T-cell (primary cell): ENCODE data around the gene SLC24A3. TPM values are rescaled to one million over a fixed set of nuclear protein-coding genes. Genes with fewer than 3 reads are reported as not detected.

Experiments
- ATAC-seq, 4 experiments: fragments of 200-7000 bp in 3 of 4; fragments of 150-1000 bp in 1 of 4; cut with Tn5 transposase; replicated peaks in 1 of 4; 1 replicate in 3 of 4; 2 replicates in 1 of 4; pipeline ENCODE4 v1.10.0; 2021; ENCODE audit warnings: moderate library complexity in 3 of 4, mild to moderate bottlenecking in 2 of 4, moderate number of reproducible peaks in 1 of 4
- CTCF ChIA-PET, 2 donors: fragments of 300-600 bp; sonication (Branson Sonifier 250); formaldehyde crosslinking; loops; one replicate each; lab custom pipeline; 2022; ENCODE audit warnings: antibody characterized with exemption in 2 of 2; lab: Charles Lee
- POLR2A ChIA-PET, 2 donors: fragments of 300-600 bp; sonication (Branson Sonifier 250); formaldehyde crosslinking; loops; one replicate each; lab custom pipeline; 2022; ENCODE audit warnings: antibody characterized with exemption in 2 of 2; lab: Charles Lee
- DNase-seq, 35 experiments: peaks; one replicate each; pipeline versions ENCODE4 v3.0.0 to v3.0.0-alpha.2; 2013 to 2023
- H3K27ac ChIP-seq: one replicate; pipeline ENCODE4 v1.5.1; 2013; ENCODE audit warnings: low read length
- H3K27me3 ChIP-seq, 2 experiments: replicated peaks in 1 of 2; 1 replicate in 1 of 2; 2 replicates in 1 of 2; pipeline versions ENCODE4 v1.6.1 to v1.7.0; 2013; ENCODE audit warnings: low read length in 1 of 2, mixed read lengths in 1 of 2; ENCODE audit not compliant: control insufficient read depth in 2 of 2, insufficient read depth in 2 of 2; ENCODE audit errors: extremely low read depth in 1 of 2
- H3K36me3 ChIP-seq, 2 donors: 1 replicate in 1 of 2; 2 replicates in 1 of 2; pipeline versions ENCODE4 v1.6.1 to v1.7.0; 2013; ENCODE audit warnings: low read length in 1 of 2; ENCODE audit not compliant: control insufficient read depth in 2 of 2, insufficient read depth in 1 of 2; ENCODE audit errors: extremely low read depth in 1 of 2
- H3K4me1 ChIP-seq, 2 experiments: 1 replicate in 1 of 2; 2 replicates in 1 of 2; pipeline versions ENCODE4 v1.6.1 to v1.7.0; 2013; ENCODE audit warnings: low read length in 2 of 2, mixed read lengths in 1 of 2; ENCODE audit not compliant: insufficient read depth in 2 of 2, control insufficient read depth in 1 of 2; ENCODE audit errors: extremely low read depth in 1 of 2
- H3K4me3 ChIP-seq, 2 donors: 1 replicate in 1 of 2; 2 replicates in 1 of 2; pipeline versions ENCODE4 v1.5.1 to v1.7.0; 2013; ENCODE audit warnings: mild to moderate bottlenecking in 2 of 2, low read length in 1 of 2, moderate library complexity in 1 of 2; ENCODE audit not compliant: control insufficient read depth in 1 of 2; ENCODE audit errors: extremely low read depth in 1 of 2
- H3K9me3 ChIP-seq: 2 replicates; pipeline ENCODE4 v1.7.0; 2013
- H3K27ac Mint-ChIP-seq, 2 donors: one replicate each; pipeline ENCODE4 v1.8.0; 2020 to 2021; ENCODE audit warnings: mild to moderate bottlenecking in 2 of 2, mixed read lengths in 2 of 2
- H3K27me3 Mint-ChIP-seq, 2 donors: one replicate each; pipeline ENCODE4 v1.8.0; 2021 to 2022; ENCODE audit warnings: mixed read lengths in 2 of 2
- H3K36me3 Mint-ChIP-seq: one replicate; pipeline ENCODE4 v1.8.0; 2021; ENCODE audit warnings: mixed read lengths
- H3K4me1 Mint-ChIP-seq, 3 donors: one replicate each; pipeline ENCODE4 v1.8.0; 2020 to 2022; ENCODE audit warnings: mixed read lengths in 3 of 3, mild to moderate bottlenecking in 1 of 3
- H3K4me3 Mint-ChIP-seq, 3 donors: one replicate each; pipeline ENCODE4 v1.8.0; 2020 to 2022; ENCODE audit warnings: mild to moderate bottlenecking in 3 of 3, mixed read lengths in 3 of 3, moderate library complexity in 3 of 3
- H3K9me3 Mint-ChIP-seq, 3 donors: one replicate each; pipeline ENCODE4 v1.8.0; 2020 to 2022; ENCODE audit warnings: mixed read lengths in 3 of 3
- WGBS: methylation state at CpG from one replicate; pipeline ENCODE4 v1.1.5; 2013; ENCODE audit warnings: missing lambda C conversion rate; ENCODE audit not compliant: insufficient coverage; 5-methylcytosine and 5-hydroxymethylcytosine counted together
- total RNA-seq, 35 experiments: library from RNA in 6 of 35; stranded (reverse) in 6 of 35; fragments of 120-200 nt in 1 of 35; gene quantifications; one replicate each; pipeline versions ENCODE4 v1.2.1 to v1.2.4 and lab custom pipeline; 2013 to 2026

Gene SLC24A3
- total RNA-seq, 5 donors from 2014 or later (not counting 1 experiment from before 2014, with no cell fraction given) = 0.06 to 0.25 (median 0.12) TPM

GRCh38 chr20:19712721-19713260 is 500.3 kb downstream of the SLC24A3 start:
- DNase-seq = no peak
- Histone ChIP-seq H3K9me3 (no peaks in the 10 kb centered on the region), H3K36me3 (no peaks in the 10 kb centered on the region), H3K27ac (no peak overlapping the region), H3K4me3 (no peak overlapping the region), H3K4me1 (no peaks in the 10 kb centered on the region), H3K27me3 (no peaks in the 10 kb centered on the region)
- ChIA-PET CTCF (no interaction called here), POLR2A (no interaction called here)
- ATAC-seq = no peak
- Mint-ChIP-seq H3K36me3 (no peaks in the 10 kb centered on the region), H3K4me1 (no peaks in the 10 kb centered on the region), H3K4me3 (no peak overlapping the region), H3K27me3 (peaks cover 1 to 6% of the 10 kb centered on the region in 2 donors), H3K9me3 (peaks cover 2 to 11% (median 6%) of the 10 kb centered on the region in 3 donors), H3K27ac (no peak overlapping the region)
- 86% methylated on average over 2 of the region's 4 CpGs for WGBS

DNA sequence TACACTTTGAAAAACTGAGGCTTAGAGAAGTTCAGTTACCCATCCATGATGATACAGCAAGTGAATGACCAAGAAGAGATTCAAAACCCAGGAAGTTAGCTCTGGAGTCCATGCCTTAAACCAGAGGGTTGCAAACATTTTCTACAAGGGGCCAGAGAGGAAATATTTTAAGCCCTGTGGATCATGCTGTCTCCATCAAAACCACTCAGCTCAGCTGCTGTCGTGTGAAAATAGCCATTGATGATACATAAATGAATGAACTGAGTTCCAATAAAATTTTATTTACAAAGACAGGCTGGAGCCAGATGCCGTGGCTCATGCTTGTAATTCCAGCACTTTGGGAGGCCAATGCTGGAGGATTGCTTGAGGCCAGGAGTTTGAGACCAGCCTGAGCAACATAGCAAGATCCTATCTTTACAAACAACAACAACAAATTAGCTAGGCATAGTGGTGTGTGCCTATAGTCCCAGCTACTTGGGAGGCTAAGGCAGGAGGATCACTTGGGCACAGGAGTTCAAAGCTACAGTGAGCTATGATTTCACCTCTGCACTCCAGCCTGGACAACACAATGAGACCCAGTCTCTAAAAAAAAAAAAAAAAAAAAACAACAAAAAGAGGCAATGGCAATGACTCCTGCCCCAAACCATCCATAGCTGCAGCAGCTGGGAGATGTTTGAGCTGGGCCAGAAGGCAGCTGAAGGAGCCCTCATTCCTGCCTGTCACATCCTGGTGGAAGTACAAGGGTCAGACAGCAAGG is 501.6 kb downstream of the SLC24A3 start:
- Mint-ChIP-seq H3K4me3 (no peak overlapping the region), H3K4me1 (no peaks in the 10 kb centered on the region), H3K36me3 (no peaks in the 10 kb centered on the region), H3K27ac (no peak overlapping the region), H3K27me3 (peaks cover 1 to 6% of the 10 kb centered on the region in 2 donors), H3K9me3 (peaks cover 2 to 14% (median 6%) of the 10 kb centered on the region in 3 donors)
- H3K36me3 ChIP-seq = no peaks in the 10 kb centered on the region
- ATAC-seq (no peak), DNase-seq (no peak)
- H3K4me1 ChIP-seq = no peaks in the 10 kb centered on the region
- ChIA-PET CTCF (interaction anchor here in 1 of 2 donors (0.6 to 0.7 kb wide), 3 partner anchors 21 to 1902 kb away, joined by 3 to 8 read pairs (median 4); no protein-coding TSS in a partner anchor), POLR2A (no interaction called here)
- no peaks in the 10 kb centered on the region for H3K27me3 ChIP-seq
- WGBS = no CpG with 5 or more reads among the region's 2 CpGs
- H3K27ac ChIP-seq = no peak overlapping the region
- H3K4me3 ChIP-seq = no peak overlapping the region
- H3K9me3 ChIP-seq = no peaks in the 10 kb centered on the region

- H3K27me3 Mint-ChIP-seq = peaks cover 1 to 7% of the 10 kb centered on the region in 2 donors
- peaks cover 2 to 14% (median 6%) of the 10 kb centered on the region in 3 donors for H3K9me3 Mint-ChIP-seq
- ATAC-seq (no peak), DNase-seq (no peak)
- no peaks in the 10 kb centered on the region for H3K27me3 ChIP-seq
- H3K36me3 Mint-ChIP-seq = no peaks in the 10 kb centered on the region
- no peak overlapping the region for H3K4me3 Mint-ChIP-seq
- H3K4me1 ChIP-seq = no peaks in the 10 kb centered on the region
- ChIA-PET CTCF (interaction anchor here in 1 of 2 donors (0.6 to 0.7 kb wide), 3 partner anchors 22 to 1902 kb away, joined by 3 to 8 read pairs (median 4); no protein-coding TSS in a partner anchor), POLR2A (interaction anchor here in 1 of 2 donors (0.7 kb wide), 1 partner anchor 183 kb away, joined by 3 read pairs; no protein-coding TSS in a partner anchor)
- no peak overlapping the region for H3K27ac Mint-ChIP-seq
- no peaks in the 10 kb centered on the region for H3K4me1 Mint-ChIP-seq
- no peak overlapping the region for H3K27ac ChIP-seq
- WGBS = 20% methylated on average over 1 of the region's 1 CpG
- no peak overlapping the region for H3K4me3 ChIP-seq
- H3K36me3 ChIP-seq = no peaks in the 10 kb centered on the region
- no peaks in the 10 kb centered on the region for H3K9me3 ChIP-seq
Measured at GRCh38 chr20:19714579-19714840, 502.1 kb downstream of the SLC24A3 start.

DNA sequence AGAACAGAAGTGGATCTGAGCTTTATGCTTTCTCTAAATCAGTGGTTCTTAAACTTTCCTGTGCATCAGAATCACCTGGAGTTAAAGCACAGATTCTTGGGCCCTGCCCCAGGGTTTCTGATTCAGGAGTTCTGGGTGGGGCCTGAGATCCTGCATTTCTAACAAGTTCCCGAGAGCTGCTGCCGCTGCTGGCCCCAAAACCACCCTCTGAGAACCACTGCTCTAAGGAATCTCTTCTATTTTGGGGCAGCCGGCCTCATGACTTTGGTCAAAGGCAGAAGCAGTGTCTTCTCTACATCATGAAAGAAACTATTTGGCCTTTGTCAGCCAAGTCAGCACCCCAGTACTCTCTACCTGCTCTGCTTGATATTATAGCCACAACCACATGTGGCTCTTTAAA is 503.5 kb downstream of the SLC24A3 start:
- Mint-ChIP-seq H3K27ac (no peak overlapping the region), H3K36me3 (no peaks in the 10 kb centered on the region), H3K9me3 (peaks cover 2 to 14% (median 4%) of the 10 kb centered on the region in 3 donors), H3K27me3 (peaks cover 1 to 11% of the 10 kb centered on the region in 2 donors), H3K4me1 (no peaks in the 10 kb centered on the region), H3K4me3 (no peak overlapping the region)
- Histone ChIP-seq H3K9me3 (no peaks in the 10 kb centered on the region), H3K4me3 (no peak overlapping the region), H3K27ac (no peak overlapping the region), H3K36me3 (no peaks in the 10 kb centered on the region), H3K4me1 (no peaks in the 10 kb centered on the region), H3K27me3 (peaks cover 0 to 2% of the 10 kb centered on the region in 2 experiments)
- no peak for ATAC-seq
- DNase-seq = no peak
- ChIA-PET POLR2A (no interaction called here), CTCF (no interaction called here)
- 92% methylated on average over 2 of the region's 3 CpGs for WGBS

DNA sequence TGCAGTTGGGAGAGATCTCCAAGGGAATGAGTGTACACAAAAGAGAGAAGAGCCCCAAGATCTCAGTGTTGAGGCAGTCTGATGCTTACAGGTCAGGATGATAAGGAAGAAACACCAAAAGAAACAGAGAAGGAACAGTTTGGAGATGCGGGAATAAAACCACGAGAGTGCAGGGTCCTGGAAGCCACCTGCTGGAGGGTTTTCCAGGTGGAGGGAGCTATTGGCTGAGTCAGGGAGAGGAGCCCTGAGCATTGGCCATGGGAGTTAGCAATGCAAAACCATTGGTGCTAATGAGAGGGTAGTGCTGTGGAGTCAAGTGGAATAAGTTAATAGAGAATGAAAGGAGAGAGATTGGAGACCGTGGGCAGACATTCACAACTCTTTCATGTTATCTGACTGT is 506.4 kb downstream of the SLC24A3 start:
- WGBS = 73% methylated on average over 3 of the region's 3 CpGs
- Histone ChIP-seq H3K4me1 (no peaks in the 10 kb centered on the region), H3K9me3 (no peaks in the 10 kb centered on the region), H3K4me3 (no peak overlapping the region), H3K36me3 (no peaks in the 10 kb centered on the region), H3K27me3 (peaks cover 0 to 2% of the 10 kb centered on the region in 2 experiments), H3K27ac (no peak overlapping the region)
- no peak for DNase-seq
- ChIA-PET POLR2A (no interaction called here), CTCF (no interaction called here)
- Mint-ChIP-seq H3K9me3 (peaks cover 0 to 14% (median 2%) of the 10 kb centered on the region in 3 donors), H3K4me3 (no peak overlapping the region), H3K27me3 (peaks cover 0 to 4% of the 10 kb centered on the region in 2 donors), H3K27ac (no peak overlapping the region), H3K36me3 (no peaks in the 10 kb centered on the region), H3K4me1 (no peaks in the 10 kb centered on the region)
- ATAC-seq = no peak

GRCh38 chr20:19720991-19721390 is 508.5 kb downstream of the SLC24A3 start:
- Mint-ChIP-seq H3K4me1 (no peaks in the 10 kb centered on the region), H3K27ac (no peak overlapping the region), H3K4me3 (no peak overlapping the region), H3K36me3 (no peaks in the 10 kb centered on the region), H3K27me3 (peaks cover 0 to 4% of the 10 kb centered on the region in 2 donors), H3K9me3 (peaks cover 0 to 10% (median 2%) of the 10 kb centered on the region in 3 donors)
- H3K9me3 ChIP-seq = no peaks in the 10 kb centered on the region
- no peak overlapping the region for H3K27ac ChIP-seq
- no peaks in the 10 kb centered on the region for H3K4me1 ChIP-seq
- 84% methylated on average over 13 of the region's 18 CpGs for WGBS
- ChIA-PET POLR2A (no interaction called here), CTCF (no interaction called here)
- DNase-seq (no peak), ATAC-seq (no peak)
- no peaks in the 10 kb centered on the region for H3K36me3 ChIP-seq
- H3K27me3 ChIP-seq = peaks cover 0 to 2% of the 10 kb centered on the region in 2 experiments
- H3K4me3 ChIP-seq = no peak overlapping the region
